K562 (cell line): ENCODE measurements around the gene GAP43. TPM values are rescaled to one million over a fixed set of nuclear protein-coding genes. Genes with fewer than 3 reads are reported as not detected.

Experiments used
- ATAC-seq: fragments of 200-7000 bp; cut with Tn5 transposase; 3 replicates; pipeline ENCODE4 v1.9.1; 2020; ENCODE audit warnings: moderate library complexity
- BruUV-seq: library from RNA; stranded (reverse); fragments of 400-500 nt; replicated peaks from 2 replicates; lab custom pipeline; 2021; lab: Mats Ljungman, UMichigan
- CTCF ChIA-PET: fragments of 300-600 bp; formaldehyde crosslinking; extraction: SDS; loops from one replicate; lab custom pipeline; 2021; ENCODE audit warnings: low intra/inter-chr PET ratio; lab: Yijun Ruan, JAX
- POLR2A ChIA-PET: fragments of 300-600, 350-650 bp; sonication (Branson Sonifier 250); formaldehyde crosslinking; extraction: SDS; loops from one replicate; lab custom pipeline; 2021; ENCODE audit warnings: antibody characterized with exemption, inconsistent platforms; lab: Yijun Ruan, JAX
- DNase-seq, 4 experiments: peaks; one replicate each; pipeline versions ENCODE4 v3.0.0 to v3.0.0-alpha.2; 2011 to 2018; ENCODE audit warnings: low spot score in 3 of 4, mixed read lengths in 3 of 4; ENCODE audit errors: extremely low read depth in 1 of 4
- FAIRE-seq: peaks from 2 replicates; lab custom pipeline; 2011; peaks lifted over from hg19 to GRCh38; lab: Jason Lieb, UNC
- H2AFZ ChIP-seq: 2 replicates; pipeline ENCODE4 v1.6.0; 2011; ENCODE audit warnings: low read depth, low read length, control low read depth, inconsistent platforms
- H3K27ac ChIP-seq: fragments of 200-600 bp; 3 replicates; pipeline ENCODE4 v1.8.0; 2011; ENCODE audit warnings: low read depth, mild to moderate bottlenecking, control low read depth, inconsistent platforms, low read length, moderate library complexity, mixed read lengths; ENCODE audit errors: extremely low read depth
- H3K27me3 ChIP-seq, 2 experiments: fragments of 300-600 bp in 1 of 2; 2 replicates in 1 of 2; 3 replicates in 1 of 2; pipeline versions ENCODE4 v1.6.0 to v1.8.0; 2011; ENCODE audit warnings: inconsistent platforms in 2 of 2, low read length in 2 of 2, mild to moderate bottlenecking in 1 of 2, mixed read lengths in 1 of 2, moderate library complexity in 1 of 2; ENCODE audit not compliant: control insufficient read depth in 2 of 2, insufficient read depth in 2 of 2
- H3K36me3 ChIP-seq: fragments of 300-600 bp; 3 replicates; pipeline ENCODE4 v1.8.0; 2011; ENCODE audit warnings: mild to moderate bottlenecking, low read length, inconsistent platforms; ENCODE audit not compliant: control insufficient read depth, insufficient read depth
- H3K4me1 ChIP-seq, 2 experiments: fragments of 200-600 bp in 1 of 2; replicated peaks in 1 of 2; 2 replicates in 1 of 2; 3 replicates in 1 of 2; pipeline versions ENCODE4 v1.5.1 to v1.8.0; 2011; ENCODE audit warnings: inconsistent platforms in 2 of 2, low read length in 2 of 2, mild to moderate bottlenecking in 1 of 2, mixed read lengths in 1 of 2, moderate library complexity in 1 of 2; ENCODE audit not compliant: control insufficient read depth in 2 of 2, insufficient read depth in 2 of 2
- H3K4me2 ChIP-seq: 2 replicates; pipeline ENCODE4 v1.6.1; 2011; ENCODE audit warnings: low read length, control low read depth, inconsistent platforms, mixed read lengths; ENCODE audit not compliant: insufficient read depth
- H3K4me3 ChIP-seq: fragments of 200-600 bp; sonication (generic), shearing (Covaris generic); 2 replicates; pipeline ENCODE4 v1.5.1; 2016; ENCODE audit warnings: control low read depth, inconsistent platforms
- H3K79me2 ChIP-seq: fragments of 200-600 bp; 3 replicates; pipeline ENCODE4 v1.8.0; 2011; ENCODE audit warnings: low read length, inconsistent platforms; ENCODE audit not compliant: control insufficient read depth, insufficient read depth
- H3K9ac ChIP-seq, 2 experiments: 2 replicates each; pipeline versions ENCODE4 v1.6.0 to v1.6.1; 2011; ENCODE audit warnings: low read depth in 2 of 2, low read length in 2 of 2, control low read depth in 1 of 2, inconsistent platforms in 1 of 2, mild to moderate bottlenecking in 1 of 2, mixed read lengths in 1 of 2; ENCODE audit not compliant: insufficient read depth in 1 of 2
- H3K9me1 ChIP-seq: one replicate; pipeline ENCODE4 v1.6.0; 2011; ENCODE audit warnings: inconsistent platforms, mild to moderate bottlenecking, low read length, moderate library complexity; ENCODE audit not compliant: control insufficient read depth, insufficient read depth
- H3K9me3 ChIP-seq: replicated peaks from 2 replicates; pipeline ENCODE4 v1.5.1; 2011; ENCODE audit warnings: low read depth, low read length, inconsistent platforms; ENCODE audit not compliant: control insufficient read depth, insufficient read depth
- H4K20me1 ChIP-seq: replicated peaks from 2 replicates; pipeline ENCODE4 v1.6.1; 2011; ENCODE audit warnings: low read length, inconsistent platforms, mixed read lengths; ENCODE audit not compliant: control insufficient read depth, insufficient read depth
- CEBPB ChIP-seq: fragments of 450-650 bp; IDR thresholded peaks from 2 replicates; pipeline ENCODE4 v1.6.1; 2016; ENCODE audit warnings: missing genetic modification characterization, missing compliant biosample characterization
- CEBPG ChIP-seq, 3 experiments: fragments of 200-800 bp in 1 of 3; sonication (Bioruptor generic) in 1 of 3; sonication (generic) in 1 of 3; formaldehyde crosslinking in 1 of 3; IDR thresholded peaks in 2 of 3; conservative IDR thresholded peaks in 1 of 3; 2 replicates each; pipeline versions ENCODE4 v1.6.1 to v1.8.0; 2016 to 2022; ENCODE audit warnings: missing compliant biosample characterization in 2 of 3, missing genetic modification characterization in 2 of 3, mild to moderate bottlenecking in 1 of 3, missing genetic modification reagents in 1 of 3
- JUN ChIP-seq, 2 experiments: sonication (generic) in 1 of 2; formaldehyde crosslinking in 1 of 2; IDR thresholded peaks; 2 replicates each; pipeline versions ENCODE4 v1.6.1 to v1.8.0; 2012 to 2022; ENCODE audit warnings: borderline replicate concordance in 2 of 2, mild to moderate bottlenecking in 2 of 2, improper control_type of control experiment in 1 of 2, low read depth in 1 of 2, low read length in 1 of 2, missing genetic modification reagents in 1 of 2
- ZNF518B ChIP-seq: fragments of 250-450 bp; sonication (Bioruptor Pico); IDR thresholded peaks from 2 replicates; pipeline ENCODE4 v1.5.0; 2021; ENCODE audit warnings: mild to moderate bottlenecking, moderate library complexity
- WGBS: fragments of 100-300 bp; shearing (Covaris generic); methylation state at CpG from one replicate; pipeline ENCODE4 v1.1.6; 2016; ENCODE audit warnings: low coverage, mixed read lengths; ENCODE audit not compliant: insufficient coverage; ENCODE audit errors: missing lambda C conversion rate; 5-methylcytosine and 5-hydroxymethylcytosine counted together
- in situ Hi-C: fragments of 300-500 bp; cut with MboI; formaldehyde crosslinking; loops from 4 replicates; pipeline ENCODE4 v1.15.0; 2018; ENCODE audit warnings: inconsistent platforms, mixed read lengths
- intact Hi-C: fragments of 100-400 bp; cut with micrococcal nuclease; formaldehyde crosslinking; loops from 2 replicates; pipeline ENCODE4 v1.14.2; 2022
- polyA plus RNA-seq, 8 experiments: library from polyadenylated mRNA; depleted of rRNA in 4 of 8; stranded (reverse) in 5 of 8; unstranded in 3 of 8; fragments of >200 nt; fragmentation: Nextera tagmentation in 2 of 8; fragmentation: Illumina TruSeq in 1 of 8; extraction: Ambion mirVana in 2 of 8; extraction: Trizol in 1 of 8; gene quantifications; 2 replicates each; pipeline versions ENCODE4 v1.2.1 to v1.2.3, GENCODE V29; 2011 to 2014; ENCODE audit warnings: inconsistent platforms in 1 of 8, missing spikeins in 1 of 8
- total RNA-seq, 7 experiments: library from RNA; depleted of rRNA in 6 of 7; stranded (reverse); fragments of >200 nt in 6 of 7; fragmentation: Illumina TruSeq in 2 of 7; extraction: Trizol in 2 of 7; gene quantifications; 2 replicates each; pipeline versions ENCODE4 v1.2.1 to v1.2.3, GENCODE V29; 2011 to 2021; ENCODE audit warnings: low replicate concordance in 1 of 7

GAP43 gene
- total and polyA plus RNA-seq, 9 of the 15 experiments (the other 6 are each of a cell fraction or from before 2014, with no cell fraction given): 0.04 to 0.11 (median 0.09) TPM; not detected in 6

- POLR2A ChIA-PET: no interaction called here
- H3K4me2 ChIP-seq: no peak overlapping the region
- ATAC-seq (no peak), DNase-seq (no peak), FAIRE-seq (no peak)
- no peak overlapping the region for H3K27ac ChIP-seq
- no peak overlapping the region for H3K9ac ChIP-seq
- CTCF ChIA-PET: no interaction called here
- BruUV-seq: no TSS peak
- H4K20me1 ChIP-seq: no peaks in the 10 kb centered on the region
- H2AFZ ChIP-seq: no peak overlapping the region
- intact Hi-C loops: no loop called here
- 16% methylated on average over 3 of the region's 3 CpGs for WGBS
- no peaks in the 10 kb centered on the region for H3K9me3 ChIP-seq
- H3K27me3 ChIP-seq: no peaks in the 10 kb centered on the region; a peak in 1 of 5 replicates
- H3K4me1 ChIP-seq: no peaks in the 10 kb centered on the region
- H3K79me2 ChIP-seq: no peaks in the 10 kb centered on the region
- H3K4me3 ChIP-seq: no peak overlapping the region
- no peaks in the 10 kb centered on the region for H3K9me1 ChIP-seq
- in situ Hi-C loops: no loop called here
- TF ChIP-seq JUN (IDR thresholded peaks at IDR 0.05; ENCODE audit: borderline replicate concordance, low read depth, low read length) (no peak), JUN (CRISPR knock-in tag; IDR thresholded peaks at IDR 0.05; ENCODE audit: borderline replicate concordance) (no peak), CEBPG (CRISPR knock-in tag; IDR thresholded peaks at IDR 0.05) (no peak), CEBPG (tag; conservative IDR thresholded peaks at IDR 0.05 in 1 of 2, IDR thresholded peaks at IDR 0.05 in 1 of 2) (peak in 1 of 2 experiments; percentile 36; a peak in 1 of 4 replicates), CEBPB (tag) (peak; percentile 25; the same call in 1 of the 2 replicates), ZNF518B (CRISPR knock-in tag) (no peak)
- no peaks in the 10 kb centered on the region for H3K36me3 ChIP-seq
Observed at GRCh38 chr3:115725800-115726199, 102.5 kb downstream of the GAP43 start.
